Loucy (cell line): ENCODE measurements around the gene PAK1.

Experiments
- H2AFZ ChIP-seq: fragments of 200-600 bp; sonication (generic); 2 replicates; pipeline ENCODE4 v1.6.0; 2016; ENCODE audit warnings: antibody characterized with exemption, mild to moderate bottlenecking, low read length, moderate library complexity
- H3F3A ChIP-seq: fragments of 200-600 bp; 2 replicates; pipeline ENCODE4 v1.6.0; 2016; ENCODE audit warnings: antibody characterized with exemption, low read depth, mild to moderate bottlenecking
- H3K27me3 ChIP-seq: fragments of 200-600 bp; sonication (generic); 2 replicates; pipeline ENCODE4 v1.6.1; 2014; ENCODE audit warnings: low read length, mild to moderate bottlenecking; ENCODE audit not compliant: insufficient read depth, poor library complexity, severe bottlenecking
- H3K36me3 ChIP-seq: fragments of 200-600 bp; sonication (generic); 2 replicates; pipeline ENCODE4 v1.6.1; 2016; ENCODE audit warnings: low read length; ENCODE audit not compliant: insufficient read depth
- H3K4me1 ChIP-seq: fragments of 200-600 bp; sonication (generic); 2 replicates; pipeline ENCODE4 v1.5.1; 2014; ENCODE audit warnings: low read length, mild to moderate bottlenecking; ENCODE audit not compliant: insufficient read depth, poor library complexity, severe bottlenecking
- H3K4me2 ChIP-seq: fragments of 200-600 bp; sonication (generic); 2 replicates; pipeline ENCODE4 v1.6.0; 2014; ENCODE audit warnings: antibody characterized with exemption, low read length, low read depth, mild to moderate bottlenecking; ENCODE audit not compliant: poor library complexity, severe bottlenecking
- H3K4me3 ChIP-seq: fragments of 200-600 bp; sonication (generic); 2 replicates; pipeline ENCODE4 v1.5.1; 2014; ENCODE audit warnings: low read length, mild to moderate bottlenecking, mixed read lengths; ENCODE audit not compliant: poor library complexity, severe bottlenecking
- H3K79me2 ChIP-seq: fragments of 200-600 bp; sonication (generic); 2 replicates; pipeline ENCODE4 v1.6.1; 2014; ENCODE audit warnings: low read length; ENCODE audit not compliant: insufficient read depth
- H3K9ac ChIP-seq: fragments of 200-600 bp; sonication (generic); 2 replicates; pipeline ENCODE4 v1.6.0; 2014; ENCODE audit warnings: mild to moderate bottlenecking, low read depth, low read length, moderate library complexity; ENCODE audit not compliant: poor library complexity, severe bottlenecking
- H3K9me2 ChIP-seq: fragments of 200-600 bp; sonication (generic); replicated peaks from 2 replicates; pipeline ENCODE4 v1.6.1; 2016; ENCODE audit warnings: low read depth, low read length, mixed read lengths
- H3K9me3 ChIP-seq: fragments of 200-600 bp; sonication (generic); 2 replicates; pipeline ENCODE4 v1.6.1; 2014; ENCODE audit warnings: mild to moderate bottlenecking, antibody characterized with exemption, low read length, low read depth; ENCODE audit not compliant: insufficient read depth
- H4K20me1 ChIP-seq: fragments of 200-600 bp; sonication (generic); 2 replicates; pipeline ENCODE4 v1.6.0; 2014; ENCODE audit warnings: antibody characterized with exemption, low read length, mild to moderate bottlenecking; ENCODE audit not compliant: insufficient read depth, poor library complexity, severe bottlenecking
- EZH2phosphoT487 ChIP-seq: fragments of 200-600 bp; IDR thresholded peaks from 2 replicates; pipeline ENCODE4 v1.6.1; 2018; ENCODE audit warnings: antibody characterized with exemption, mild to moderate bottlenecking, moderate library complexity, borderline replicate concordance
- TF ChIP-seq, protein P1 (sequence below): fragments of 200-600 bp; sonication (generic); conservative IDR thresholded peaks from 2 replicates; pipeline ENCODE4 v1.5.1; 2014; ENCODE audit warnings: mild to moderate bottlenecking, antibody characterized with exemption, low read length

Gene PAK1

DNA sequence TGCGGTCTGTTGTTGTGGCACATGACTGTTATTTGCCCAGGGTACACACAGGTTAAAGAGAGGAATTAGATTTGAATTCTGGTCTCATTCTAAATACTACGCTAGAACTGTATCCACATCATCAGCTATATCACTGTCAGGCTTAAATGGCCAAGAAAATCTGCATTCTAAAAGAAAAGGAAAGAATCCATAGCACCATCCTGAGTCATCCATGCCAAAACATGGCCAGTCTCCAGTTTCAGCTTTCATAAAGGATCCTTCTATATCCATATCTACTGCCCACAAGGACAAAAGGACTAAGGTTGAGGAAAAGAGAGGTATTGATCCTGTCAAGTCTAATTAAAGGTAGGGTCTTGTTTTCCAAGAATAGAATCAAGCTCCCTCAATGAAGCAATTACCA is 98.8 kb downstream of the PAK1 start:
- H3K4me3 ChIP-seq, result no peak overlapping the region
- H3K4me1 ChIP-seq, result peaks cover under 1% of the 10 kb centered on the region
- H3K79me2 ChIP-seq, result no peaks in the 10 kb centered on the region
- no peaks in the 10 kb centered on the region for H3K9me3 ChIP-seq
- H3K4me2 ChIP-seq, result no peak overlapping the region
- H2AFZ ChIP-seq, result no peak overlapping the region
- no peaks in the 10 kb centered on the region for H4K20me1 ChIP-seq
- peaks cover 49% of the 10 kb centered on the region; the same call in 1 of the 2 replicates for H3K36me3 ChIP-seq
- H3F3A ChIP-seq, result no peaks in the 10 kb centered on the region
- H3K9me2 ChIP-seq, result no peaks in the 10 kb centered on the region
- TF ChIP-seq EZH2phosphoT487, result no peak
- TF ChIP-seq, protein P1, sequence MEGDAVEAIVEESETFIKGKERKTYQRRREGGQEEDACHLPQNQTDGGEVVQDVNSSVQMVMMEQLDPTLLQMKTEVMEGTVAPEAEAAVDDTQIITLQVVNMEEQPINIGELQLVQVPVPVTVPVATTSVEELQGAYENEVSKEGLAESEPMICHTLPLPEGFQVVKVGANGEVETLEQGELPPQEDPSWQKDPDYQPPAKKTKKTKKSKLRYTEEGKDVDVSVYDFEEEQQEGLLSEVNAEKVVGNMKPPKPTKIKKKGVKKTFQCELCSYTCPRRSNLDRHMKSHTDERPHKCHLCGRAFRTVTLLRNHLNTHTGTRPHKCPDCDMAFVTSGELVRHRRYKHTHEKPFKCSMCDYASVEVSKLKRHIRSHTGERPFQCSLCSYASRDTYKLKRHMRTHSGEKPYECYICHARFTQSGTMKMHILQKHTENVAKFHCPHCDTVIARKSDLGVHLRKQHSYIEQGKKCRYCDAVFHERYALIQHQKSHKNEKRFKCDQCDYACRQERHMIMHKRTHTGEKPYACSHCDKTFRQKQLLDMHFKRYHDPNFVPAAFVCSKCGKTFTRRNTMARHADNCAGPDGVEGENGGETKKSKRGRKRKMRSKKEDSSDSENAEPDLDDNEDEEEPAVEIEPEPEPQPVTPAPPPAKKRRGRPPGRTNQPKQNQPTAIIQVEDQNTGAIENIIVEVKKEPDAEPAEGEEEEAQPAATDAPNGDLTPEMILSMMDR, result no peak
- no peak overlapping the region for H3K9ac ChIP-seq
- H3K27me3 ChIP-seq, result no peaks in the 10 kb centered on the region

DNA sequence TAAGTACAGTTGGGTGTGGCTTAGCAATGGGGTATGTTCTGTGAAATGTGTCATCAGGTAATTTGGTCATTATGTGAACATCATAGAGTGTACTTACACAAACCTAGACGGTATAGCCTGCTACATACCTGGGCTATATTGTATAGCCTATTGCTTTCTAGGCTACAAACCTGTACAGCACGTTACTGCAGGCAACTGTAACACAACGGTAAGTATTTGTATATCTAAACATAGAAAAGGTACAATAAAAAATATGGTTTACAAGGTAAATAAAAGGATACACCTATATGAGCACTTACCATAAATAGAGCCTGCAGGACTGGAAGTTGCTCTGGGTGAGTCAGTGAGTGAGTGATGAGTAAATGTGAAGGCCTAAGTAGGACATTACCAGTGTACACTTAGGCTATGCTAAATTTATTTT is 99.3 kb downstream of the PAK1 start:
- Histone ChIP-seq H3K4me3 (no peak overlapping the region), H4K20me1 (no peaks in the 10 kb centered on the region), H3K9me3 (no peaks in the 10 kb centered on the region), H3F3A (no peaks in the 10 kb centered on the region), H3K36me3 (peaks cover 49% of the 10 kb centered on the region; the same call in 1 of the 2 replicates), H2AFZ (no peak overlapping the region), H3K4me1 (peaks cover 4% of the 10 kb centered on the region), H3K4me2 (no peak overlapping the region), H3K27me3 (no peaks in the 10 kb centered on the region), H3K9me2 (no peaks in the 10 kb centered on the region), H3K79me2 (no peaks in the 10 kb centered on the region), H3K9ac (no peak overlapping the region)
- TF ChIP-seq EZH2phosphoT487, result no peak
- TF ChIP-seq, protein P1, result no peak

DNA sequence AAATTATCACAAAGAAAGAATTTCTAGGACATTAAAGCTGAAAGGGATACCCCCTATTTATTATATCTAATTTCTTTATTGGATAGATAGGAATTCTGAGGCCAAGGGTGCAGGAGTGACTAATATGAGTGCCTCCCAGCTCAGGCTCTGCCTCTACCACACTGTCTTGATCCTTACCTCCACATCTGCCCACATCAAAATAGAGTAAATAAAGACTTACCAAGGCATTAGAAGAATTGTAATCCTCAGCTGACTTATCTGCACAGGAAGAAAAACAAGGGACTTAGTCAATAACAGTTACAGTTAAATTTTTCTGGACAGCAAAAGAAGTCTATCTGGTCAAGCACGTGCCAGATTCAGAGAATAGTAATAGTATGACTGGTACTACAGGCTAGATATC is 99.8 kb downstream of the PAK1 start:
- Histone ChIP-seq H3K4me1 (peaks cover 4% of the 10 kb centered on the region), H3K27me3 (no peaks in the 10 kb centered on the region), H3K4me3 (no peak overlapping the region), H3K9ac (no peak overlapping the region), H2AFZ (no peak overlapping the region), H3F3A (no peaks in the 10 kb centered on the region), H3K9me2 (no peaks in the 10 kb centered on the region), H4K20me1 (no peaks in the 10 kb centered on the region), H3K79me2 (no peaks in the 10 kb centered on the region), H3K36me3 (peaks cover 47% of the 10 kb centered on the region; the same call in 1 of the 2 replicates), H3K4me2 (no peak overlapping the region), H3K9me3 (no peaks in the 10 kb centered on the region)
- TF ChIP-seq, protein P1, result no peak
- TF ChIP-seq EZH2phosphoT487, result no peak
